Endothelial cell of umbilical vein (primary cell): ENCODE results near the gene SORL1.

Experiments used
- EZH2 ChIP-seq: IDR thresholded peaks from 2 replicates; pipeline ENCODE4 v1.6.1; 2012; ENCODE audit warnings: borderline replicate concordance, low read depth, mild to moderate bottlenecking, moderate library complexity, low read length, inconsistent platforms; ENCODE audit not compliant: severe bottlenecking
- FOS ChIP-seq: IDR thresholded peaks from 2 replicates; pipeline ENCODE4 v1.6.1; 2011; ENCODE audit warnings: mild to moderate bottlenecking, low read length, moderate library complexity, borderline replicate concordance; ENCODE audit not compliant: insufficient read depth
- GATA2 ChIP-seq: IDR thresholded peaks from 2 replicates; pipeline ENCODE4 v1.7.0; 2011; ENCODE audit warnings: low read depth, mild to moderate bottlenecking, moderate library complexity, mixed read lengths, low read length; ENCODE audit not compliant: insufficient read length, insufficient read depth
- JUN ChIP-seq: IDR thresholded peaks from 2 replicates; pipeline ENCODE4 v1.6.1; 2011; ENCODE audit warnings: borderline replicate concordance, low read depth; ENCODE audit not compliant: insufficient read length, insufficient read depth
- MYC ChIP-seq: IDR thresholded peaks from one replicate; pipeline ENCODE4 v1.6.1; 2011; ENCODE audit warnings: mild to moderate bottlenecking, low read depth, low read length
- POLR2A ChIP-seq: IDR thresholded peaks from 2 replicates; pipeline ENCODE4 v1.6.1; 2012; ENCODE audit warnings: low read depth, mild to moderate bottlenecking, control low read depth, low read length
- POLR2AphosphoS5 ChIP-seq: IDR thresholded peaks from 2 replicates; pipeline ENCODE4 v1.6.1; 2012; ENCODE audit warnings: low read depth, mild to moderate bottlenecking, control low read depth, low read length, moderate library complexity; ENCODE audit not compliant: insufficient read depth
- TF ChIP-seq, protein P1 (sequence below), 2 donors: IDR thresholded peaks; 1 replicate in 1 of 2; 2 replicates in 1 of 2; pipeline ENCODE4 v1.5.1; 2011; ENCODE audit warnings: low read length in 2 of 2, mild to moderate bottlenecking in 2 of 2, moderate library complexity in 2 of 2, control low read depth in 1 of 2, inconsistent platforms in 1 of 2, low read depth in 1 of 2; ENCODE audit not compliant: insufficient read depth in 1 of 2; ENCODE audit errors: extremely low read depth in 1 of 2
- TF ChIP-seq, protein P2 (sequence below): IDR thresholded peaks from 2 replicates; pipeline ENCODE4 v1.6.1; 2011; ENCODE audit not compliant: insufficient read depth, insufficient read length

DNA sequence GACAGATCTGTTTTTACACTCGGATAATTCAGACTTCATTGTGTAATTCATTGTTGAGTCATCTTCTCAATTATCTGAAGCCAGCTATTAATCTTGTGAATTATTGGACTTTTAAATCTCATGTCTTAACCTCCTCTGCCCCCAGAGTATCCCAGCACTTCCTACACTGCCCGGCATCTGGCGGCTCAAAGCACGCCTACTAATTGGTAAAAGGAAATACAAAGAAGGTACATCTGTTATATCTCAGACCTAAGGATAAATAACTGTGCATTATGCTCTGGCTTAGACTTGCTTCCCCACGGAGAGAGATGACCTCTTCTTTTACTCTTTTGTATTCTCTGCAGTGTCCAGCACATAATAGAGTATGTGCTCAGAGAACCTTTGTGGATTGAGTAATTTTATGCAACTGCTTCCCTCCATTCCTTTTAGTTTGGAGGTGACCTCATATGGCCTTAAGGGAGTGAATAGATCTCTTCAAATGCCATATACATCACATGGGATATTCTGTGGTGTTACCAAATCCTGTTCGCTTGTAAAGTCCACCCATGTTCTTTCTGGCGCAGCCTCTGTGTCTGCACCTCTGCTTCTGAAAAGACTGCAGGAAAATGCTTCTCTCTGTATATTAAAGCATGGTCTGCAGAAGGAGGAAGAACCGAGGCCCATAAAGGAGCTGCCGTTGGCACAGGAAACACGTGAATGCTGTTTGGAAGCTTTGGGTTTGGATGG lies 126.3 kb downstream of the SORL1 start:
- TF ChIP-seq, protein P1, sequence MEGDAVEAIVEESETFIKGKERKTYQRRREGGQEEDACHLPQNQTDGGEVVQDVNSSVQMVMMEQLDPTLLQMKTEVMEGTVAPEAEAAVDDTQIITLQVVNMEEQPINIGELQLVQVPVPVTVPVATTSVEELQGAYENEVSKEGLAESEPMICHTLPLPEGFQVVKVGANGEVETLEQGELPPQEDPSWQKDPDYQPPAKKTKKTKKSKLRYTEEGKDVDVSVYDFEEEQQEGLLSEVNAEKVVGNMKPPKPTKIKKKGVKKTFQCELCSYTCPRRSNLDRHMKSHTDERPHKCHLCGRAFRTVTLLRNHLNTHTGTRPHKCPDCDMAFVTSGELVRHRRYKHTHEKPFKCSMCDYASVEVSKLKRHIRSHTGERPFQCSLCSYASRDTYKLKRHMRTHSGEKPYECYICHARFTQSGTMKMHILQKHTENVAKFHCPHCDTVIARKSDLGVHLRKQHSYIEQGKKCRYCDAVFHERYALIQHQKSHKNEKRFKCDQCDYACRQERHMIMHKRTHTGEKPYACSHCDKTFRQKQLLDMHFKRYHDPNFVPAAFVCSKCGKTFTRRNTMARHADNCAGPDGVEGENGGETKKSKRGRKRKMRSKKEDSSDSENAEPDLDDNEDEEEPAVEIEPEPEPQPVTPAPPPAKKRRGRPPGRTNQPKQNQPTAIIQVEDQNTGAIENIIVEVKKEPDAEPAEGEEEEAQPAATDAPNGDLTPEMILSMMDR (IDR thresholded peaks at IDR 0.05; ENCODE audit: extremely low read depth in 1 of 2, insufficient read depth in 1 of 2, low read depth in 1 of 2, low read length in 2 of 2): no peak
- no peak for TF ChIP-seq POLR2AphosphoS5
- TF ChIP-seq POLR2A: no peak
- no peak for TF ChIP-seq JUN
- TF ChIP-seq, protein P2, sequence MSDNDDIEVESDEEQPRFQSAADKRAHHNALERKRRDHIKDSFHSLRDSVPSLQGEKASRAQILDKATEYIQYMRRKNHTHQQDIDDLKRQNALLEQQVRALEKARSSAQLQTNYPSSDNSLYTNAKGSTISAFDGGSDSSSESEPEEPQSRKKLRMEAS: no peak
- no peak for TF ChIP-seq EZH2
- no peak for TF ChIP-seq FOS
- no peak for TF ChIP-seq GATA2
- TF ChIP-seq MYC: no peak
